IMR-90 (cell line): ENCODE data around the gene EPHB6. TPM values are rescaled to one million over a fixed set of nuclear protein-coding genes. Genes with fewer than 3 reads are reported as not detected.

Source experiments
- ATAC-seq: fragments of 200-7000 bp; cut with Tn5 transposase; 2 replicates; pipeline ENCODE4 v1.9.1; 2020; ENCODE audit warnings: low read depth, mild to moderate bottlenecking, moderate library complexity
- BruUV-seq: library from RNA; stranded (reverse); fragments of 400-500 nt; replicated peaks from 2 replicates; lab custom pipeline; 2021; lab: Mats Ljungman, UMichigan
- CTCF ChIA-PET: fragments of 300-600 bp; formaldehyde crosslinking; extraction: SDS; loops from one replicate; lab custom pipeline; 2021; ENCODE audit warnings: antibody characterized with exemption; lab: Yijun Ruan, JAX
- POLR2A ChIA-PET: fragments of 300-600 bp; sonication (Branson Sonifier 250); formaldehyde crosslinking; loops from one replicate; lab custom pipeline; 2022; ENCODE audit warnings: antibody characterized with exemption; ENCODE audit not compliant: unreplicated experiment; lab: Charles Lee
- DNase-seq: peaks from one replicate; pipeline ENCODE4 v3.0.0; 2013
- H2AFZ ChIP-seq: replicated peaks from 2 replicates; pipeline ENCODE3; 2013; ENCODE audit warnings: low read length, mild to moderate bottlenecking; ENCODE audit not compliant: poor library complexity
- H2AK5ac ChIP-seq: 2 replicates; pipeline ENCODE4 v1.6.1; 2013; ENCODE audit warnings: low read depth, low read length, inconsistent platforms
- H2AK9ac ChIP-seq: replicated peaks from 2 replicates; pipeline ENCODE3; 2013; ENCODE audit warnings: mild to moderate bottlenecking, low read depth, low read length, moderate library complexity; ENCODE audit not compliant: poor library complexity
- H2BK120ac ChIP-seq: 2 replicates; pipeline ENCODE4 v1.6.1; 2013; ENCODE audit warnings: low read depth, low read length, inconsistent platforms
- H2BK15ac ChIP-seq: 3 replicates; pipeline ENCODE4 v1.6.1; 2013; ENCODE audit warnings: low read depth, low read length, inconsistent platforms
- H2BK20ac ChIP-seq: 2 replicates; pipeline ENCODE4 v1.6.1; 2013; ENCODE audit warnings: low read depth, mild to moderate bottlenecking, inconsistent platforms, low read length, moderate library complexity
- H2BK5ac ChIP-seq: 2 replicates; pipeline ENCODE4 v1.6.1; 2013; ENCODE audit warnings: mild to moderate bottlenecking, low read depth, low read length, inconsistent platforms; ENCODE audit not compliant: poor library complexity, severe bottlenecking
- H3K14ac ChIP-seq: replicated peaks from 2 replicates; pipeline ENCODE4 v1.6.1; 2013; ENCODE audit warnings: low read depth, low read length, inconsistent platforms
- H3K18ac ChIP-seq: 2 replicates; pipeline ENCODE4 v1.6.1; 2013; ENCODE audit warnings: low read depth, low read length, control low read depth
- H3K23ac ChIP-seq: 2 replicates; pipeline ENCODE4 v1.6.1; 2013; ENCODE audit warnings: low read depth, low read length, inconsistent platforms
- H3K27ac ChIP-seq: 2 replicates; pipeline ENCODE4 v1.5.1; 2013; ENCODE audit warnings: mild to moderate bottlenecking, control low read depth, low read length; ENCODE audit not compliant: insufficient read depth
- H3K27me3 ChIP-seq: 2 replicates; pipeline ENCODE4 v1.6.1; 2013; ENCODE audit warnings: low read length; ENCODE audit not compliant: control insufficient read depth, insufficient read depth
- H3K36me3 ChIP-seq: 2 replicates; pipeline ENCODE4 v1.6.1; 2013; ENCODE audit warnings: low read length, mixed read lengths; ENCODE audit not compliant: control insufficient read depth, insufficient read depth
- H3K4ac ChIP-seq: 2 replicates; pipeline ENCODE4 v1.6.1; 2013; ENCODE audit warnings: low read depth, low read length, inconsistent platforms
- H3K4me1 ChIP-seq: 2 replicates; pipeline ENCODE4 v1.6.1; 2013; ENCODE audit warnings: low read length, mixed read lengths; ENCODE audit not compliant: control insufficient read depth, insufficient read depth
- H3K4me2 ChIP-seq: 2 replicates; pipeline ENCODE4 v1.6.1; 2013; ENCODE audit warnings: low read depth, mild to moderate bottlenecking, control low read depth, low read length, moderate library complexity
- H3K4me3 ChIP-seq: 2 replicates; pipeline ENCODE4 v1.5.1; 2013; ENCODE audit warnings: low read depth, mild to moderate bottlenecking, control low read depth, low read length, moderate library complexity; ENCODE audit not compliant: insufficient read depth
- H3K56ac ChIP-seq: 2 replicates; pipeline ENCODE4 v1.6.1; 2013; ENCODE audit warnings: low read length, inconsistent platforms; ENCODE audit not compliant: insufficient read depth; ENCODE audit errors: extremely low read depth
- H3K79me1 ChIP-seq, 2 experiments: 2 replicates each; pipeline ENCODE4 v1.6.1; 2013; ENCODE audit warnings: low read length in 2 of 2, inconsistent platforms in 1 of 2, low read depth in 1 of 2
- H3K9ac ChIP-seq: 2 replicates; pipeline ENCODE4 v1.6.1; 2013; ENCODE audit warnings: low read depth, low read length, control low read depth
- H3K9me1 ChIP-seq: 2 replicates; pipeline ENCODE4 v1.6.1; 2013; ENCODE audit warnings: low read length, inconsistent platforms; ENCODE audit not compliant: insufficient read depth
- H3K9me3 ChIP-seq: 2 replicates; pipeline ENCODE4 v1.6.1; 2013; ENCODE audit warnings: low read length; ENCODE audit not compliant: control insufficient read depth, insufficient read depth
- H4K20me1 ChIP-seq: 2 replicates; pipeline ENCODE4 v1.6.1; 2013; ENCODE audit warnings: low read length, inconsistent platforms; ENCODE audit not compliant: insufficient read depth
- H4K5ac ChIP-seq: 2 replicates; pipeline ENCODE4 v1.6.1; 2013; ENCODE audit warnings: mild to moderate bottlenecking, low read depth, low read length, control low read depth
- H4K8ac ChIP-seq, 2 experiments: 2 replicates each; pipeline ENCODE4 v1.6.1; 2013; ENCODE audit warnings: low read depth in 2 of 2, low read length in 2 of 2, control low read depth in 1 of 2, inconsistent platforms in 1 of 2
- H4K91ac ChIP-seq: 2 replicates; pipeline ENCODE4 v1.6.1; 2013; ENCODE audit warnings: low read depth, low read length, inconsistent platforms; ENCODE audit not compliant: insufficient read depth
- BHLHE40 ChIP-seq: fragments of 150-350 bp; IDR thresholded peaks from 2 replicates; pipeline ENCODE4 v1.6.1; 2016; ENCODE audit warnings: mild to moderate bottlenecking, low read depth, low read length
- CEBPB ChIP-seq: IDR thresholded peaks from 2 replicates; pipeline ENCODE4 v1.6.1; 2012; ENCODE audit warnings: low read depth, low read length, improper control_type of control experiment
- CHD1 ChIP-seq: IDR thresholded peaks from 2 replicates; pipeline ENCODE4 v1.6.1; 2012; ENCODE audit warnings: low read depth, low read length, improper control_type of control experiment
- ELK1 ChIP-seq: fragments of 150-350 bp; IDR thresholded peaks from 2 replicates; pipeline ENCODE4 v1.6.1; 2016; ENCODE audit warnings: low read depth, mild to moderate bottlenecking, low read length, moderate library complexity, borderline replicate concordance
- FOS ChIP-seq: fragments of 150-350 bp; IDR thresholded peaks from 2 replicates; pipeline ENCODE4 v1.6.1; 2016; ENCODE audit warnings: low read depth, low read length
- MAFK ChIP-seq: IDR thresholded peaks from 2 replicates; pipeline ENCODE4 v1.6.1; 2012; ENCODE audit warnings: low read depth, low read length, improper control_type of control experiment
- MAZ ChIP-seq: IDR thresholded peaks from 2 replicates; pipeline ENCODE4 v1.6.1; 2012; ENCODE audit warnings: low read depth, mild to moderate bottlenecking, low read length, improper control_type of control experiment, moderate library complexity, borderline replicate concordance
- MXI1 ChIP-seq: IDR thresholded peaks from 2 replicates; pipeline ENCODE4 v1.6.1; 2012; ENCODE audit warnings: low read depth, mild to moderate bottlenecking, low read length, moderate library complexity, borderline replicate concordance
- NFE2L2 ChIP-seq: fragments of 150-350 bp; IDR thresholded peaks from 2 replicates; pipeline ENCODE4 v1.6.1; 2016; ENCODE audit warnings: low read depth, mild to moderate bottlenecking, low read length
- POLR2A ChIP-seq: IDR thresholded peaks from 2 replicates; pipeline ENCODE4 v1.6.1; 2012; ENCODE audit warnings: mild to moderate bottlenecking, low read depth, low read length
- RAD21 ChIP-seq: IDR thresholded peaks from 2 replicates; pipeline ENCODE4 v1.6.1; 2012; ENCODE audit warnings: low read length, improper control_type of control experiment
- RCOR1 ChIP-seq: IDR thresholded peaks from 2 replicates; pipeline ENCODE4 v1.6.1; 2012; ENCODE audit warnings: mild to moderate bottlenecking, low read length, improper control_type of control experiment; ENCODE audit not compliant: insufficient replicate concordance
- RFX5 ChIP-seq: IDR thresholded peaks from 2 replicates; pipeline ENCODE4 v1.8.0; 2012; ENCODE audit warnings: low read depth, mild to moderate bottlenecking, low read length, moderate library complexity
- SMC3 ChIP-seq: fragments of 150-350 bp; IDR thresholded peaks from 2 replicates; pipeline ENCODE4 v1.6.1; 2016; ENCODE audit warnings: low read depth, mild to moderate bottlenecking, antibody characterized with exemption, low read length, moderate library complexity
- WGBS, 2 experiments: methylation state at CpG; one replicate each; pipeline versions ENCODE4 v1.1.5 to v1.1.7; 2013; ENCODE audit warnings: missing lambda C conversion rate in 2 of 2; ENCODE audit not compliant: insufficient read length in 1 of 2; ENCODE audit errors: extremely low coverage in 2 of 2; 5-methylcytosine and 5-hydroxymethylcytosine counted together
- dilution Hi-C: fragments of 300-500 bp; cut with HindIII; formaldehyde crosslinking; loops from one replicate; pipeline ENCODE4 v1.14.3; 2018; ENCODE audit warnings: low sequenced_read_pairs; ENCODE audit not compliant: unreplicated experiment
- in situ Hi-C: fragments of 300-500 bp; cut with MboI; formaldehyde crosslinking; loops from 3 replicates; pipeline ENCODE4 v1.14.3; 2019; ENCODE audit warnings: low sequenced_read_pairs, inconsistent platforms, mixed read lengths
- intact Hi-C: fragments of 100-400 bp; cut with micrococcal nuclease; formaldehyde crosslinking; loops from 2 replicates; pipeline ENCODE4 v1.10.0; 2022
- polyA plus RNA-seq, 3 experiments: library from polyadenylated mRNA; depleted of rRNA; stranded (reverse); fragments of >200 nt; gene quantifications; 2 replicates each; pipeline ENCODE4 v1.2.3, GENCODE V29; 2012; ENCODE audit warnings: low replicate concordance in 1 of 3
- total RNA-seq: library from RNA; depleted of rRNA; stranded (reverse); fragments of >200 nt; gene quantifications from 2 replicates; pipeline ENCODE4 v1.2.3, GENCODE V29; 2012
- TF ChIP-seq, protein P1 (sequence below): fragments of 150-350 bp; IDR thresholded peaks from 2 replicates; pipeline ENCODE4 v1.6.1; 2017; ENCODE audit warnings: mild to moderate bottlenecking, antibody characterized with exemption, low read length, low read depth

EPHB6 gene
- total and polyA plus RNA-seq, 2 of the 4 experiments (the other 2 are of a cell fraction), result under 0.01 to 0.60 TPM

GRCh38 chr7:142833174-142834048 lies 21.5 kb upstream of the EPHB6 start:
- Histone ChIP-seq H2BK15ac (no peak overlapping the region), H3K9me1 (no peaks in the 10 kb centered on the region), H4K8ac (no peak overlapping the region), H3K9ac (no peak overlapping the region), H2AK9ac (no peak overlapping the region), H2AFZ (no peak overlapping the region), H3K36me3 (no peaks in the 10 kb centered on the region), H3K18ac (no peak overlapping the region), H2BK20ac (no peak overlapping the region), H3K4me1 (no peaks in the 10 kb centered on the region), H4K20me1 (no peaks in the 10 kb centered on the region), H3K9me3 (no peaks in the 10 kb centered on the region), H4K5ac (no peak overlapping the region), H3K4ac (no peak overlapping the region), H2BK5ac (no peak overlapping the region), H3K4me3 (no peak overlapping the region), H3K4me2 (no peak overlapping the region), H3K79me1 (no peaks in the 10 kb centered on the region), H3K27me3 (no peaks in the 10 kb centered on the region), H3K23ac (no peak overlapping the region), H4K91ac (no peak overlapping the region), H3K56ac (no peak overlapping the region), H3K27ac (no peak overlapping the region), H2BK120ac (no peak overlapping the region), H2AK5ac (no peak overlapping the region), H3K14ac (no peak overlapping the region)
- no TSS peak for BruUV-seq
- dilution Hi-C loops (no loop called here), intact Hi-C loops (no loop called here), in situ Hi-C loops (no loop called here)
- ATAC-seq (no peak), DNase-seq (no peak)
- POLR2A ChIA-PET, result no interaction called here
- CTCF ChIA-PET, result no interaction called here
- WGBS, 2 experiments, result no CpG with 5 or more reads among the region's 6 CpGs
- TF ChIP-seq, protein P1, sequence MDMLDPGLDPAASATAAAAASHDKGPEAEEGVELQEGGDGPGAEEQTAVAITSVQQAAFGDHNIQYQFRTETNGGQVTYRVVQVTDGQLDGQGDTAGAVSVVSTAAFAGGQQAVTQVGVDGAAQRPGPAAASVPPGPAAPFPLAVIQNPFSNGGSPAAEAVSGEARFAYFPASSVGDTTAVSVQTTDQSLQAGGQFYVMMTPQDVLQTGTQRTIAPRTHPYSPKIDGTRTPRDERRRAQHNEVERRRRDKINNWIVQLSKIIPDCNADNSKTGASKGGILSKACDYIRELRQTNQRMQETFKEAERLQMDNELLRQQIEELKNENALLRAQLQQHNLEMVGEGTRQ, result no peak
- TF ChIP-seq BHLHE40 (no peak), NFE2L2 (no peak), RAD21 (no peak), CHD1 (no peak), MXI1 (no peak), MAFK (no peak), MAZ (no peak), RCOR1 (no peak), POLR2A (no peak), FOS (no peak), ELK1 (no peak), SMC3 (no peak), RFX5 (no peak), CEBPB (no peak)
